AG04450 (cell line): Measurements from ENCODE around the gene SLC15A5. TPM values are rescaled to one million over a fixed set of nuclear protein-coding genes. Genes with fewer than 3 reads are reported as not detected.

Source experiments
- CTCF ChIA-PET: fragments of 300-600, 350-600 bp; formaldehyde crosslinking; extraction: SDS; loops from one replicate; lab custom pipeline; 2022; ENCODE audit warnings: antibody characterized with exemption, inconsistent platforms; lab: Charles Lee
- POLR2A ChIA-PET: fragments of 350-600 bp; formaldehyde crosslinking; extraction: SDS; loops from one replicate; lab custom pipeline; 2021; ENCODE audit warnings: antibody characterized with exemption, inconsistent platforms; lab: Yijun Ruan, JAX
- DNase-seq: peaks from one replicate; pipeline ENCODE4 v3.0.0-alpha.2; 2011; ENCODE audit warnings: low read depth, low spot score
- H3K27ac ChIP-seq: one replicate; pipeline ENCODE4 v1.5.1; 2012; ENCODE audit warnings: low read depth, low read length, control low read depth
- H3K27me3 ChIP-seq: one replicate; pipeline ENCODE4 v1.6.0; 2012; ENCODE audit warnings: low read length; ENCODE audit not compliant: control insufficient read depth, insufficient read depth
- H3K4me3 ChIP-seq: 2 replicates; pipeline ENCODE4 v1.5.1; 2011; ENCODE audit warnings: mild to moderate bottlenecking, low read depth, low read length, control low read depth
- H3K9me3 ChIP-seq: 2 replicates; pipeline ENCODE4 v1.5.1; 2012; ENCODE audit warnings: low read length; ENCODE audit not compliant: control insufficient read depth, insufficient read depth
- polyA plus RNA-seq: library from polyadenylated mRNA; depleted of rRNA; stranded (reverse); fragments of >200 nt; gene quantifications from 2 replicates; pipeline ENCODE4 v1.2.3, GENCODE V29; 2011
- TF ChIP-seq, protein P1 (sequence below): IDR thresholded peaks from 2 replicates; pipeline ENCODE4 v1.5.1; 2011; ENCODE audit warnings: low read depth, low read length, control low read depth, inconsistent platforms

Gene SLC15A5
- polyA plus RNA-seq, 1 experiment, result 0.02 TPM

DNA sequence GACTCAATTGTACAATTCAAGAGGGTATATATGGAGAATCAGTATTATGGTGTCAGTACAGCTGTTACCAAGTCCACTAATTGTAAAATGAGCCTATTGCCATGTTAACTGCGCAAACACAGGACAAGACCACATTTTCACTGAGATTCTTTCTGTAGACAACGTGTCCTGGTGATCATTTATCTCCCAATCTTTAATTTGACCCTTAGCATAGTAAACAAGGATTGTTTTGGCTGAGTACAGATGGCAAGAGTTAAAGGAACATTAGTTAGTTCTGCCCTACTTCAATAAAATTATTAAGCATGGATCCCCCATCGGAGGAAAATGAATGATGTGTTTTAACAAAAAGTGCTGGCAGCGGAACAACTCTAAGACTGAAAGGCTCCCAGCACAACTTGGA is 36.1 kb downstream of the SLC15A5 start:
- TF ChIP-seq, protein P1, sequence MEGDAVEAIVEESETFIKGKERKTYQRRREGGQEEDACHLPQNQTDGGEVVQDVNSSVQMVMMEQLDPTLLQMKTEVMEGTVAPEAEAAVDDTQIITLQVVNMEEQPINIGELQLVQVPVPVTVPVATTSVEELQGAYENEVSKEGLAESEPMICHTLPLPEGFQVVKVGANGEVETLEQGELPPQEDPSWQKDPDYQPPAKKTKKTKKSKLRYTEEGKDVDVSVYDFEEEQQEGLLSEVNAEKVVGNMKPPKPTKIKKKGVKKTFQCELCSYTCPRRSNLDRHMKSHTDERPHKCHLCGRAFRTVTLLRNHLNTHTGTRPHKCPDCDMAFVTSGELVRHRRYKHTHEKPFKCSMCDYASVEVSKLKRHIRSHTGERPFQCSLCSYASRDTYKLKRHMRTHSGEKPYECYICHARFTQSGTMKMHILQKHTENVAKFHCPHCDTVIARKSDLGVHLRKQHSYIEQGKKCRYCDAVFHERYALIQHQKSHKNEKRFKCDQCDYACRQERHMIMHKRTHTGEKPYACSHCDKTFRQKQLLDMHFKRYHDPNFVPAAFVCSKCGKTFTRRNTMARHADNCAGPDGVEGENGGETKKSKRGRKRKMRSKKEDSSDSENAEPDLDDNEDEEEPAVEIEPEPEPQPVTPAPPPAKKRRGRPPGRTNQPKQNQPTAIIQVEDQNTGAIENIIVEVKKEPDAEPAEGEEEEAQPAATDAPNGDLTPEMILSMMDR, result no peak
- ChIA-PET POLR2A (no interaction called here), CTCF (no interaction called here)
- Histone ChIP-seq H3K9me3 (no peaks in the 10 kb centered on the region), H3K27ac (no peak overlapping the region), H3K4me3 (no peak overlapping the region), H3K27me3 (no peaks in the 10 kb centered on the region)
- no peak for DNase-seq

DNA sequence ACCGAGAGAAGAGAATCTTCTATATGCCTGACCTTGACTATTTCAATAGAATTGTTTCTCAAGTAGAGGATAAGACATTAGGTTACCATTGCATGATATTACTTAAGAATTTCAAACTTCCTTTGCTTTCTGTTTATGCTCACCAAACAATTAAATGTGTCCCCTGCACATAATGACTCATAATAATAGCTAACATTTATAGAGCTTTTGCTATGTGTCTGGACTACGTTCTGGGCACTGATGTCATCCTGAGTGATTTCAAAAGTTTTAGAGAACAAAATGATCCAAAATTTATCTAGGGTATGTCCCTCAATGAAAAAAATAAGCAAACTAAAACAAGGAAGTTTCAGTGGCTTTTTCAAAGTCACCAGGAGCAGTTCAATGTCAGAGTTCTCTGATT is 38.8 kb downstream of the SLC15A5 start:
- POLR2A ChIA-PET, result no interaction called here
- Histone ChIP-seq H3K27ac (no peak overlapping the region), H3K27me3 (no peaks in the 10 kb centered on the region), H3K4me3 (no peak overlapping the region), H3K9me3 (no peaks in the 10 kb centered on the region)
- CTCF ChIA-PET, result interaction anchor here (0.7 kb wide), 1 partner anchor 66 kb away, joined by 5 read pairs; no protein-coding TSS in a partner anchor
- no peak for DNase-seq
- TF ChIP-seq, protein P1, result no peak

DNA sequence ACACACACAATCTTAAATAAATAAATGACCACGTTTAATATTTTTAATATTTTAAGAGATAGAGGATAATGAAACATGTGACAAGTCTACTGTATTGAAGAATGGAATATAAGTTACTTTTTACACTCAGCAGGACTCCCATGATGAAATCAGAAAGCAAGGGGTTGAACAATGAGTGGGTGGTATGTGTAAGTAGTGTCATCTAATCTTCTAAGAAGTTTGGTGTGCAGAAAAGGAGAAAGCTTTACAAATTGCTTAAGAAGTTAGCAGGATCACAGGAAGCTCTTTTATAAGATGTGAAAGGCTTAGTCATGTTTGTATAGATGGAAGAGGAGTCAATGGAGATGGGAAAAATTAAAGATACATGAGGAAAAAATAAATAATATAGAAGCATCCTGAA is 47.8 kb downstream of the SLC15A5 start:
- H3K27me3 ChIP-seq, result no peaks in the 10 kb centered on the region
- TF ChIP-seq, protein P1, result no peak
- POLR2A ChIA-PET, result no interaction called here
- CTCF ChIA-PET, result no interaction called here
- H3K27ac ChIP-seq, result no peak overlapping the region
- H3K9me3 ChIP-seq, result no peaks in the 10 kb centered on the region
- no peak for DNase-seq
- H3K4me3 ChIP-seq, result no peak overlapping the region

DNA sequence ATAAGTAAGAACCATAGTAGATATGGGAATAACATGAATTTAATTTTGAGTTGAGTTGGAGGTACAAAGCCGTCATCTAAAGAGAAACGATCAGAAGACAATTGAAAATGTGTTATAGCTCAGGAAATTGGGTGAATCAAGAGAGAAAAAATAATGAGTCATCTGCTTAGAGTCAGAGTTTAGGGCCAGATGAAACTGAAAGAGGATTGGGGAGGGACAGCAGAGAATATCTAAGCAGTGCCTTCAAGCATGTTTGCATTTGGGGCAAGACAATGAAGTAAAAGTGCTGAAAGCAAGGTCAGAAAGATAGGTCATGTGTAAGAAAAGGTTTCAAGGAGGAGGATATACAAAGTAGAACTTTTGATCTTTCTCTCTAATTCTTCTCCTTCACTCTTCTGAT is 49.4 kb downstream of the SLC15A5 start:
- DNase-seq, result no peak
- H3K4me3 ChIP-seq, result no peak overlapping the region
- no peak overlapping the region for H3K27ac ChIP-seq
- ChIA-PET CTCF (no interaction called here), POLR2A (no interaction called here)
- no peaks in the 10 kb centered on the region for H3K27me3 ChIP-seq
- H3K9me3 ChIP-seq, result no peaks in the 10 kb centered on the region
- TF ChIP-seq, protein P1, result no peak

DNA sequence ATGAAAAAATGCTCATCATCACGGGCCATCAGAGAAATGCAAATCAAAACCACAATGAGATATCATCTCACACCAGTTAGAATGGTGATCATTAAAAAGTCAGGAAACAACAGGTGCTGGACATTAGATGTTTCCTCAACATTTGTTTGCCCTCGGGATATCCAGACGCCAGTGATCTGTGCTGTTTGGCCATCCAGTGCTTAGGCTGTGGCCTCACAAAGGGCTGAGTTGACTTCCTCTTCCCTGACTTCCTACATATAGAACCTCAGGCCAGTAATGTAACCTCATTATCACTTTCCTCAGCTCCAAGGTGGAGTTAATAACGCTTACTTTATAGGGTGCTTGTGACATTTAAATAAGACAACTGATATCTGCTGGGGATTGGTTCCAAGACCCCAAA is 51.8 kb downstream of the SLC15A5 start:
- TF ChIP-seq, protein P1, result no peak
- CTCF ChIA-PET, result no interaction called here
- Histone ChIP-seq H3K27ac (no peak overlapping the region), H3K27me3 (no peaks in the 10 kb centered on the region), H3K9me3 (no peaks in the 10 kb centered on the region), H3K4me3 (no peak overlapping the region)
- POLR2A ChIA-PET, result no interaction called here
- DNase-seq, result no peak
